WTC11 (cell line): Measurements from ENCODE around the gene TMEM176A. TPM values are rescaled to one million over a fixed set of nuclear protein-coding genes. Genes with fewer than 3 reads are reported as not detected.

ENCODE experiments used
- ATAC-seq: fragments of 200-7000 bp; cut with Tn5 transposase; 2 replicates; pipeline ENCODE4 v1.10.0; 2021; ENCODE audit warnings: mild to moderate bottlenecking, moderate library complexity
- CTCF ChIA-PET: fragments of 300-600 bp; sonication (Branson Sonifier 250); formaldehyde crosslinking; loops from one replicate; lab custom pipeline; 2021; ENCODE audit warnings: antibody characterized with exemption; lab: Charles Lee
- POLR2A ChIA-PET: fragments of 350-600 bp; sonication (Branson Sonifier 250); formaldehyde crosslinking; loops from one replicate; lab custom pipeline; 2021; ENCODE audit warnings: antibody characterized with exemption; lab: Charles Lee
- DNase-seq: peaks from one replicate; pipeline ENCODE4 v3.0.0; 2021; ENCODE audit warnings: low spot score
- H3K27ac Mint-ChIP-seq: 2 replicates; pipeline ENCODE4 v1.8.0; 2021; ENCODE audit warnings: mixed read lengths
- H3K27me3 Mint-ChIP-seq: 2 replicates; pipeline ENCODE4 v1.8.0; 2021; ENCODE audit warnings: low read depth, mild to moderate bottlenecking, moderate library complexity, mixed read lengths
- H3K36me3 Mint-ChIP-seq: 2 replicates; pipeline ENCODE4 v1.8.0; 2021; ENCODE audit warnings: mixed read lengths
- H3K4me1 Mint-ChIP-seq: 2 replicates; pipeline ENCODE4 v1.8.0; 2022; ENCODE audit warnings: mixed read lengths
- H3K4me3 Mint-ChIP-seq: 2 replicates; pipeline ENCODE4 v1.8.0; 2021; ENCODE audit warnings: mild to moderate bottlenecking, moderate library complexity, mixed read lengths
- H3K9me3 Mint-ChIP-seq: 2 replicates; pipeline ENCODE4 v1.8.0; 2021; ENCODE audit warnings: mixed read lengths
- ELF4 ChIP-seq: sonication (generic); formaldehyde crosslinking; IDR thresholded peaks from 2 replicates; pipeline ENCODE4 v1.8.1; 2022; ENCODE audit warnings: low read depth, mild to moderate bottlenecking, moderate library complexity, missing genetic modification reagents
- ESRRA ChIP-seq: sonication (generic); formaldehyde crosslinking; IDR thresholded peaks from 2 replicates; pipeline ENCODE4 v1.8.1; 2022; ENCODE audit warnings: mild to moderate bottlenecking, missing genetic modification reagents, borderline replicate concordance
- ETV6 ChIP-seq: sonication (generic); formaldehyde crosslinking; IDR thresholded peaks from 2 replicates; pipeline ENCODE4 v1.8.1; 2022; ENCODE audit warnings: mild to moderate bottlenecking, missing genetic modification reagents
- MXD4 ChIP-seq: fragments of 250-450 bp; sonication (Bioruptor Pico); IDR thresholded peaks from 2 replicates; pipeline ENCODE4 v1.8.0; 2021; ENCODE audit warnings: mild to moderate bottlenecking, moderate library complexity, borderline replicate concordance
- NFYB ChIP-seq: sonication (generic); formaldehyde crosslinking; conservative IDR thresholded peaks from 2 replicates; pipeline ENCODE4 v1.8.0; 2022; ENCODE audit warnings: low read depth, missing genetic modification reagents
- NR2C2 ChIP-seq: sonication (generic); formaldehyde crosslinking; IDR thresholded peaks from 2 replicates; pipeline ENCODE4 v1.8.0; 2022; ENCODE audit warnings: mild to moderate bottlenecking, missing genetic modification reagents
- PRRX2 ChIP-seq: fragments of 250-450 bp; sonication (Bioruptor Pico); IDR thresholded peaks from 2 replicates; pipeline ENCODE4 v1.8.0; 2021; ENCODE audit warnings: mild to moderate bottlenecking
- SMAD4 ChIP-seq: sonication (generic); formaldehyde crosslinking; IDR thresholded peaks from 2 replicates; pipeline ENCODE4 v1.8.0; 2022; ENCODE audit warnings: mild to moderate bottlenecking, missing genetic modification reagents
- TEAD4 ChIP-seq: sonication (generic); formaldehyde crosslinking; IDR thresholded peaks from 2 replicates; pipeline ENCODE4 v1.8.0; 2022; ENCODE audit warnings: mild to moderate bottlenecking, missing genetic modification reagents
- ZNF416 ChIP-seq: fragments of 250-450 bp; sonication (Bioruptor Pico); IDR thresholded peaks from 2 replicates; pipeline ENCODE4 v1.9.0; 2021; ENCODE audit warnings: mild to moderate bottlenecking, inconsistent platforms
- total RNA-seq: library from RNA; stranded (reverse); gene quantifications from 3 replicates; pipeline ENCODE4 v1.2.3, GENCODE V29; 2021
- TF ChIP-seq, protein P1 (sequence below): sonication (generic); formaldehyde crosslinking; conservative IDR thresholded peaks from 2 replicates; pipeline ENCODE4 v1.8.1; 2023; ENCODE audit warnings: mild to moderate bottlenecking, low read depth, missing genetic modification reagents, moderate library complexity
- TF ChIP-seq, protein P2 (sequence below): fragments of 250-450 bp; sonication (Bioruptor Pico); IDR thresholded peaks from 2 replicates; pipeline ENCODE4 v1.8.0; 2021; ENCODE audit warnings: mild to moderate bottlenecking
- TF ChIP-seq, protein P3 (sequence below): sonication (generic); formaldehyde crosslinking; IDR thresholded peaks from 2 replicates; pipeline ENCODE4 v1.8.1; 2022; ENCODE audit warnings: mild to moderate bottlenecking, missing genetic modification reagents, moderate library complexity, borderline replicate concordance
- TF ChIP-seq, protein P4 (sequence below): fragments of 250-450 bp; sonication (Bioruptor Pico); conservative IDR thresholded peaks from 2 replicates; pipeline ENCODE4 v1.9.0; 2021; ENCODE audit warnings: mild to moderate bottlenecking
- TF ChIP-seq, protein P5 (sequence below): sonication (generic); formaldehyde crosslinking; IDR thresholded peaks from 2 replicates; pipeline ENCODE4 v1.8.1; 2022; ENCODE audit warnings: mild to moderate bottlenecking, moderate library complexity, missing genetic modification reagents
- TF ChIP-seq, protein P6 (sequence below): sonication (generic); formaldehyde crosslinking; IDR thresholded peaks from 2 replicates; pipeline ENCODE4 v1.8.0; 2022; ENCODE audit warnings: mild to moderate bottlenecking, missing genetic modification reagents

Gene TMEM176A
- total RNA-seq, 1 experiment from 2014 or later: 0.74 TPM

DNA sequence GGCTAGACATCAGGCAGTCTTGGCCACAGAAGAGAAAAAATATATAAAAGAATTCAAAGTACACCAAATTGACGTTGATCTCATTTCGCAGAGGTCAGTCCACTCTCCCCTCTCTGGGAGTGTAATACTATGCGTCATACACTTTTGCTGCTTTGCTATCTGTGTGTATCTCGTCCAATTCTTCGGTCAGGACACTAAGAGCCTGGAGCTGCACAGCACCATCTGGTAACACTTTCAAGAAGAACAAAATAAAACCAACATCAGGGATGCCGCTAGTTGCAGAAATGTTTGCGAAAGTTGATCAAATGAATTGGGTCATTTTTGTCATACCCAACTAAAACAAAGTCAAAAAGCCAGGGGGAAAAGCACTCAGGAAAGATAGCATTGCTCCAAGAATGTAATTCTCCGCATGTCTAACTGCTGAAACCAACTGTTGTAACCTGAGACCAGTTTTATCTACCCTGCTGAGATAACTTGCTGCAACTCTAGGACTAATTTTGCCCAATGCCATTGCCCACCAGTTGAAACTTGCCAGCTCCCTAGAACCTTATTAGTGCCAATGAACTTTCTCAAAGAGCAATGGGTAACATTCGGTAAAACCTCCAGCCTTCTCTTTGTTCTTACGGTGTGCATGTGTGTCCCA lies 23.0 kb downstream of the TMEM176A start (continued):
- TF ChIP-seq, protein P1, sequence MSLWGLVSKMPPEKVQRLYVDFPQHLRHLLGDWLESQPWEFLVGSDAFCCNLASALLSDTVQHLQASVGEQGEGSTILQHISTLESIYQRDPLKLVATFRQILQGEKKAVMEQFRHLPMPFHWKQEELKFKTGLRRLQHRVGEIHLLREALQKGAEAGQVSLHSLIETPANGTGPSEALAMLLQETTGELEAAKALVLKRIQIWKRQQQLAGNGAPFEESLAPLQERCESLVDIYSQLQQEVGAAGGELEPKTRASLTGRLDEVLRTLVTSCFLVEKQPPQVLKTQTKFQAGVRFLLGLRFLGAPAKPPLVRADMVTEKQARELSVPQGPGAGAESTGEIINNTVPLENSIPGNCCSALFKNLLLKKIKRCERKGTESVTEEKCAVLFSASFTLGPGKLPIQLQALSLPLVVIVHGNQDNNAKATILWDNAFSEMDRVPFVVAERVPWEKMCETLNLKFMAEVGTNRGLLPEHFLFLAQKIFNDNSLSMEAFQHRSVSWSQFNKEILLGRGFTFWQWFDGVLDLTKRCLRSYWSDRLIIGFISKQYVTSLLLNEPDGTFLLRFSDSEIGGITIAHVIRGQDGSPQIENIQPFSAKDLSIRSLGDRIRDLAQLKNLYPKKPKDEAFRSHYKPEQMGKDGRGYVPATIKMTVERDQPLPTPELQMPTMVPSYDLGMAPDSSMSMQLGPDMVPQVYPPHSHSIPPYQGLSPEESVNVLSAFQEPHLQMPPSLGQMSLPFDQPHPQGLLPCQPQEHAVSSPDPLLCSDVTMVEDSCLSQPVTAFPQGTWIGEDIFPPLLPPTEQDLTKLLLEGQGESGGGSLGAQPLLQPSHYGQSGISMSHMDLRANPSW (CRISPR knock-in tag): no peak
- TF ChIP-seq ELF4 (CRISPR knock-in tag): no peak
- TF ChIP-seq, protein P2, sequence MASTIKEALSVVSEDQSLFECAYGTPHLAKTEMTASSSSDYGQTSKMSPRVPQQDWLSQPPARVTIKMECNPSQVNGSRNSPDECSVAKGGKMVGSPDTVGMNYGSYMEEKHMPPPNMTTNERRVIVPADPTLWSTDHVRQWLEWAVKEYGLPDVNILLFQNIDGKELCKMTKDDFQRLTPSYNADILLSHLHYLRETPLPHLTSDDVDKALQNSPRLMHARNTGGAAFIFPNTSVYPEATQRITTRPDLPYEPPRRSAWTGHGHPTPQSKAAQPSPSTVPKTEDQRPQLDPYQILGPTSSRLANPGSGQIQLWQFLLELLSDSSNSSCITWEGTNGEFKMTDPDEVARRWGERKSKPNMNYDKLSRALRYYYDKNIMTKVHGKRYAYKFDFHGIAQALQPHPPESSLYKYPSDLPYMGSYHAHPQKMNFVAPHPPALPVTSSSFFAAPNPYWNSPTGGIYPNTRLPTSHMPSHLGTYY (CRISPR knock-in tag): no peak

DNA sequence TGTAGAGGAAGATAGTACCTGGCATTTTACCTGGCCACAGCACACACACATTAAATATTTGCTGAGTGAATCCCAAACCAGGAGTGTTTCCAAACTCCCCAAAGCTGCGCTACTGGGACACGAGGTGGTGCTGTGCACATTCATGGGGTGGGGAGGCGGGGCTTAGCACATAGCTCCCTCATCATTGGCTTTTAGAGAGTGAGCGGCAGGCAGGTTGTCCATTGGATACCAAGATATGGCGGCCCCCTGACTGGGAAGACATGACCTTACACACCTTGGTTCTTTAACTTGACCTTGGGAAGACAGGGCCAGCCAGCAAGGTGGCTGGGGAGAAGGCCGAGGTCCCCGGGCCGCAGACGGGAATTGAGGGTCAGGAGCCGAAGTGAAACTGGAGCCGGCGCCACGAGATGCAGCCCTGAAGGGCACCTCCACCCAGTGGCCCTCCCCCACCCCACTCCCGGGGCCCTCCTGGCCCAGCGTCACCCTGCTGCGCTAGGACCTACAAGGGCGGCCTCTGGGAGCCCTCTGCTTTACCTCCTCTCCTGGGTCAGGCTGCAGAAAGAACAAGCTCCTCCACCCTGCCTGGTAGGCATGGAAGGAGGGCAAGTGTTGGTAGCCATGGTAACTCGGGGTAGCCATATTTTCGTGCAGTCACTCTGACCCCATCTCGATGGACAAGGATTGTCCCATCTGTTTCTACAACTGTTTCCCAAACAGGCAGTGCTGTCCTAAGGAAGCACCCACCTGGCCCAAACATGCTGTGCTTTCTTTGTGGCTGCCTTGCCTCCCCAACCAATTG lies 24.0 kb downstream of the TMEM176A start:
- ATAC-seq (peak; percentile 88), DNase-seq (no peak)
- POLR2A ChIA-PET: no interaction called here
- no peak overlapping the region for H3K4me3 Mint-ChIP-seq
- CTCF ChIA-PET: interaction anchor here (0.7 to 1.1 kb wide), 6 partner anchors 10 to 156 kb away, joined by 3 to 5 read pairs (median 3); no protein-coding TSS in a partner anchor
- H3K27ac Mint-ChIP-seq: no peak overlapping the region
- peaks cover 17% of the 10 kb centered on the region for H3K9me3 Mint-ChIP-seq
- H3K36me3 Mint-ChIP-seq: peaks cover 4% of the 10 kb centered on the region; the same call in 1 of the 2 replicates
- peak; percentile 48; the same call in 1 of the 2 replicates for TF ChIP-seq NFYB (CRISPR knock-in tag)
- no peak for TF ChIP-seq PRRX2
- TF ChIP-seq, all 79 proteins: peak for 1
- Mint-ChIP-seq H3K4me1 (peaks cover 13% of the 10 kb centered on the region), H3K27me3 (peaks cover 9% of the 10 kb centered on the region)

DNA sequence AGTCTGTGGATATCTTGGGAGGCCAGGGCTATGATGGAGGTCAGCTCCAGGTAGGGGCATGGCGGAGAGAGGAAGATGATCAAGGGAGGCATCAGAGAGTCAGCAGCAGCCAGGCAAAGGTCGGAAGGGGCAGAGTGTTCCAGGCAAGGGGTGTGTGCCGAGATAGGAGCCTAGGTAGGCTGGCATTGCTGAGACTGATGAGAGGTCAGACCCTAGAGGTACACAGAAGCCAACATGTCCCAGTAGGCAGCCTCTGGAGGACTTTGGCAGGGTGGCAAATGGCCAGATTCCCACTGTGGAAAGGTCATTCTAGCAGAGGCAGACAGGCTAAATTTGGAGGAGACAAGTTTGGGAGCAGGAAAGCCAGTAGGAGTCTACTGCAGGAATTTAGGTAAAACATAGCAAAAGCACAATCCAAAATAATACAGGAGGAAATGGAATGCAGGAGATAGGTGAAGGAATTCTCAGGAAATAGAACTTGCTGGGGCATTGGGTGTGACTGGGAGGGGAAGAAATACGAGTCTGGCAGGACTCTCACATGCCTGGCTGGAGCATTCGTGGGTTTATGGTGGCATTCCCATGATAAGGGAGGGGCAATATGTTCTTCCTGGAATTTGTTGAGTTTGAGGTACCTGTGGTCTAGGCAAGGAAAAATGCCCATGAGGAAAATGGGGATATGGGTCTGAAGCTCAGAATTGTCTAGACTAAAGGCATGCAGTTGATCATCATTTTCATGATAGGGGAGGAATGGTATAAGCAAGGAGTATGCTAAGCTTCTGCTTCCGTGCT lies 25.7 kb downstream of the TMEM176A start:
- H3K36me3 Mint-ChIP-seq: peaks cover 4% of the 10 kb centered on the region; the same call in 1 of the 2 replicates
- no peak for TF ChIP-seq ZNF416 (CRISPR knock-in tag)
- no peak for TF ChIP-seq SMAD4 (CRISPR knock-in tag)
- TF ChIP-seq, protein P3, sequence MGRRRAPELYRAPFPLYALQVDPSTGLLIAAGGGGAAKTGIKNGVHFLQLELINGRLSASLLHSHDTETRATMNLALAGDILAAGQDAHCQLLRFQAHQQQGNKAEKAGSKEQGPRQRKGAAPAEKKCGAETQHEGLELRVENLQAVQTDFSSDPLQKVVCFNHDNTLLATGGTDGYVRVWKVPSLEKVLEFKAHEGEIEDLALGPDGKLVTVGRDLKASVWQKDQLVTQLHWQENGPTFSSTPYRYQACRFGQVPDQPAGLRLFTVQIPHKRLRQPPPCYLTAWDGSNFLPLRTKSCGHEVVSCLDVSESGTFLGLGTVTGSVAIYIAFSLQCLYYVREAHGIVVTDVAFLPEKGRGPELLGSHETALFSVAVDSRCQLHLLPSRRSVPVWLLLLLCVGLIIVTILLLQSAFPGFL: no peak
- no peak for TF ChIP-seq TEAD4 (CRISPR knock-in tag)
- no peak for TF ChIP-seq MXD4
- no peak for TF ChIP-seq ESRRA (CRISPR knock-in tag)
- TF ChIP-seq, protein P4, sequence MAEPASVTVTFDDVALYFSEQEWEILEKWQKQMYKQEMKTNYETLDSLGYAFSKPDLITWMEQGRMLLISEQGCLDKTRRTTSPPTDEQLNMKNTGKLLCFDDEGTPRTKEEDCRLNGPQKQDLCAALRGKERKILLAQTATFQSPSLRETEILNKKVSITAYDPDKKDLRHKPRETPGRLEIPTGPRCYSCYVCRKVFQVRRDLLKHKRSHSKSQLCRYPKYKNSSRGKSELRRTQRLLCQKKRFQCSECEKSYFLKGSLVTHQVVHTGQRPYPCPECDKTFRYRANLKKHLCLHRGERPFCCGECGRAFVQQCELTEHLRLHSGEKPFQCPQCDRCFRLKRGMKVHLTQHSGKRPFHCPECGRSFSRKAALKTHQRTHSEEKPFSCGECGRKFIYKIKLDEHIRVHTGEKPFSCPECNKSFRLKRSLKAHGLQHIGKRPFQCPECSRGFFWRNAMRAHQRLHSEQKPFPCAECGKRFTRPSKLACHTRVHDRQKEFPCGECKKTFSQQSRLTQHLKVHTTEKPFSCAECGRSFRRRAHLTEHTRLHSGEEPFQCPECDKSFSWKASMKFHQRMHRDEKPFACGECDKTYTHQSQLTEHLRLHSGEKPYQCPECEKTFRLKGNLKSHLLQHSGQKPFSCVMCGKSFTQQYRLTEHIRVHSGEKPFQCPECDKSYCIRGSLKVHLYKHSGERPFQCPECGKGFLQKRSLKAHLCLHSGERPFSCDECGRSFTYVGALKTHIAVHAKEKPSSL (CRISPR knock-in tag): no peak
- TF ChIP-seq, protein P5, sequence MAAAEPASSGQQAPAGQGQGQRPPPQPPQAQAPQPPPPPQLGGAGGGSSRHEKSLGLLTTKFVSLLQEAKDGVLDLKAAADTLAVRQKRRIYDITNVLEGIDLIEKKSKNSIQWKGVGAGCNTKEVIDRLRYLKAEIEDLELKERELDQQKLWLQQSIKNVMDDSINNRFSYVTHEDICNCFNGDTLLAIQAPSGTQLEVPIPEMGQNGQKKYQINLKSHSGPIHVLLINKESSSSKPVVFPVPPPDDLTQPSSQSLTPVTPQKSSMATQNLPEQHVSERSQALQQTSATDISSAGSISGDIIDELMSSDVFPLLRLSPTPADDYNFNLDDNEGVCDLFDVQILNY (CRISPR knock-in tag): no peak
- TF ChIP-seq NR2C2 (CRISPR knock-in tag): no peak
- no peak for TF ChIP-seq PRRX2
- TF ChIP-seq, protein P6, sequence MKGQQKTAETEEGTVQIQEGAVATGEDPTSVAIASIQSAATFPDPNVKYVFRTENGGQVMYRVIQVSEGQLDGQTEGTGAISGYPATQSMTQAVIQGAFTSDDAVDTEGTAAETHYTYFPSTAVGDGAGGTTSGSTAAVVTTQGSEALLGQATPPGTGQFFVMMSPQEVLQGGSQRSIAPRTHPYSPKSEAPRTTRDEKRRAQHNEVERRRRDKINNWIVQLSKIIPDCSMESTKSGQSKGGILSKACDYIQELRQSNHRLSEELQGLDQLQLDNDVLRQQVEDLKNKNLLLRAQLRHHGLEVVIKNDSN (CRISPR knock-in tag): no peak
- TF ChIP-seq ETV6 (CRISPR knock-in tag): no peak
- H3K4me3 Mint-ChIP-seq: no peak overlapping the region
- ATAC-seq (no peak), DNase-seq (no peak)
- POLR2A ChIA-PET: no interaction called here
- peaks cover 17% of the 10 kb centered on the region for H3K9me3 Mint-ChIP-seq
- H3K27ac Mint-ChIP-seq: no peak overlapping the region
- peaks cover 8% of the 10 kb centered on the region for H3K27me3 Mint-ChIP-seq
- CTCF ChIA-PET: interaction anchor here (1.4 kb wide), 1 partner anchor 48 kb away, joined by 5 read pairs; no protein-coding TSS in a partner anchor
- H3K4me1 Mint-ChIP-seq: peaks cover 7% of the 10 kb centered on the region
